Motor neuron (in vitro differentiated cells): Measurements from ENCODE around the gene SLC16A6. TPM values are rescaled to one million over a fixed set of nuclear protein-coding genes. Genes with fewer than 3 reads are reported as not detected.
"Not testable (repeated sequence)": the region's sequence is repeated elsewhere in the genome, so short reads cannot be mapped to it uniquely, and the experiment has no call there.

Source experiments
- ATAC-seq, 8 experiments: fragments of 200-7000 bp; cut with Tn5 transposase; replicated peaks in 6 of 8; 2 replicates each; pipeline ENCODE4 v1.8.0; 2021; ENCODE audit warnings: mild to moderate bottlenecking in 8 of 8, moderate library complexity in 8 of 8
- H3K27ac ChIP-seq, 2 donors: fragments of 250-450 bp; sonication (Bioruptor Pico); 2 replicates each; pipeline ENCODE4 v1.9.0; 2021; ENCODE audit warnings: antibody characterized with exemption in 2 of 2, mild to moderate bottlenecking in 2 of 2, moderate library complexity in 1 of 2
- H3K4me1 ChIP-seq, 2 donors: fragments of 250-450 bp; sonication (Bioruptor Pico); replicated peaks in 1 of 2; 2 replicates each; pipeline ENCODE4 v1.6.1; 2021; ENCODE audit warnings: antibody characterized with exemption in 2 of 2, mild to moderate bottlenecking in 2 of 2, moderate library complexity in 1 of 2
- H3K4me3 ChIP-seq, 5 donors: fragments of 250-450 bp; sonication (Bioruptor Pico); 2 replicates each; pipeline ENCODE4 v1.9.0; 2021; ENCODE audit warnings: antibody characterized with exemption in 5 of 5, mild to moderate bottlenecking in 5 of 5, moderate library complexity in 4 of 5
- WGBS, 10 experiments: fragments of 450-650 bp; shearing (Covaris generic); methylation state at CpG; one replicate each; pipeline ENCODE4 v1.0.0; 2022; 5-methylcytosine and 5-hydroxymethylcytosine counted together
- in situ Hi-C, 9 experiments: fragments of 400-800 bp; cut with MboI; loops; one replicate each; pipeline ENCODE4 v1.15.0; 2021; ENCODE audit warnings: low sequenced_read_pairs in 9 of 9, low pct_unique_long_range_greater_than_20kb in 2 of 9; ENCODE audit not compliant: unreplicated experiment in 9 of 9
- total RNA-seq, 8 experiments: library from RNA; unstranded; fragments of 300-600 nt; gene quantifications; 2 replicates each; pipeline versions ENCODE4 v1.2.3 to v1.2.4, GENCODE V29; 2022

SLC16A6 gene
- total RNA-seq, 8 experiments from 2014 or later = 4.3 to 25.6 (median 9.7) TPM

DNA sequence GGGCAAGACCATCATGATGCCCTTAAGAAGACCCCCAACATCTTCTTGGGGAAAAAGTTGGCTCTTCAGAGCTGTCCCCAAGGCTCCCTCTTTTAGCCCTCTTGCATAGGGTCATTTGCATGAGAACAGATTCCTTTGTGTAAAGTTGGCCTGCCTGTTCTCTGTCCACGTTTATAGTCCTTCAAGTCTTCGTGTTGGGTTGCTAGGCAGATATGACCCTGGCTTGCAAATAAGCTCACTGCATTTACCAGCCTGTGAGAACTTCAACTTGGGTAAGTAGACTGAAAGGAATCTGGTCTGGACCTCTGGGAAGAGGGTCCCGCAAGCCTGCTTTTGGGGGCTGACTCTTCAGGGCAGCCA is 3.2 kb upstream of the SLC16A6 start:
- Histone ChIP-seq H3K4me3 (no peak overlapping the region), H3K27ac (peak overlapping the region in 1 of 2 donors; percentile 66), H3K4me1 (peaks cover 8 to 9% of the 10 kb centered on the region in 2 donors)
- ATAC-seq = no peak
- in situ Hi-C loops = loop anchor here in 1 of 9 experiments (25.0 kb wide), 1 partner anchor 143 kb away; no protein-coding TSS in a partner anchor
- WGBS, 10 experiments = 6 to 100% (median 40%) methylated on average over 2 to 3 of the region's 3 CpGs; no CpG with 5 or more reads in 5 of the 10 experiments

DNA sequence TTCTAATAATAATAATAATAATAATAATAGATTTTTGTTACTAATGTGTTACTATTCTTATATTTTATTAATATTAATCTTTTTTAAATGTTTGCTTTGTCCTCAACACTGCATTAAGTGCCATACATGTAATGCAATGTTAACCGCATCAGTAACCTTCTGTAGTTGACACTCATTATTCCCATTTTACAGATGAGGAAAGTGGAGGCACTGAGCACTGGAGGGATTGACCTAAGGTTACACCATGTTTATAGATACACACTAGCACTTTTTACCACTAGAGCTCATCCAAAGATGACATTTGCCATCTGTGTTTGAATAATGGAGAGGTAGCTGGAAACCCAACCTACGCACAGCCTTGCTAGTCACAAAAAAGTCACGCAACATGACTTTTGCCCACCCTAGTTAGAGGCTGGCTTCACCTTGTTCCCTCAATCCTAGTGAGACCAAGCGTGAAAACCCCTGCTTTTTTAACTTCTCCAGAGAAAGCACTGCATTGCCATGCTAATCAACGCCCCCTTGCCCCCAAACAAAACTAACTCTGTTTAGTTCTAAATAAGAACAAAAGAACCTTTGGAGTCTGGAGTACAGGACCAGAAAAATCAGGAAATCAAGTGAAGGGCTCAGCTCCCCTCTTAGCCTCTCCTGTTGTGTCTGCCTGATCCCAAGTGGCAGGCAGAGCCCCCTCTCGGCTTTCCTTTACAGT is 2.7 kb upstream of the SLC16A6 start:
- Histone ChIP-seq H3K27ac (peak overlapping the region in 1 of 2 donors; percentile 66), H3K4me1 (peaks cover 13 to 14% of the 10 kb centered on the region in 2 donors), H3K4me3 (peak overlapping the region in 4 of 5 donors; percentile 61 to 84 (median 69))
- in situ Hi-C loops = loop anchor here in 1 of 9 experiments (25.0 kb wide), 1 partner anchor 144 kb away; no protein-coding TSS in a partner anchor
- no peak for ATAC-seq
- 44 to 100% (median 84%) methylated on average over 1 to 5 of the region's 6 CpGs for WGBS, 10 experiments

DNA sequence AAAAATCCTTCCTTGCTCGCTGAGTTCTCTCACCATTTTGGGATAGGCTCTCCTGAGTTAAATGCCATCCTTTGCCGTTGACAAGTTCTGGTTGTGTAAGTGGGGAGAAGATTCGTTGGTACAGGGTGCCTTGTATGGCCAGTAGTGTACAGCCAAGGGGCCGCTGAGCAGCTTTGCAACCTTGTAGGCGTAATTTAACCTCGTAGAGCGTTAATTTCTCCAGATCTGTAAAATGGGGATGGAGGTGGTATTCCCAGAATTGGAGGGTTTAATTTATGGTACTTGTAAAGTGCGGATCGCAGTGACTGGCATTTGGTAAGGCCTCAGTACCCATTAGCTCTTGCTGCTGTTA is 1.7 kb upstream of the SLC16A6 start:
- in situ Hi-C loops = loop anchor here in 1 of 9 experiments (25.0 kb wide), 1 partner anchor 145 kb away; no protein-coding TSS in a partner anchor
- peak overlapping the region; percentile 55 to 84 (median 69) for H3K4me3 ChIP-seq
- ATAC-seq = no peak
- peak overlapping the region; percentile 91 to 94 for H3K27ac ChIP-seq
- H3K4me1 ChIP-seq = peaks cover 17 to 18% of the 10 kb centered on the region in 2 donors
- 0 to 100% (median 20%) methylated on average over 1 to 9 of the region's 9 CpGs; no CpG with 5 or more reads in 1 of the 10 experiments for WGBS, 10 experiments

DNA sequence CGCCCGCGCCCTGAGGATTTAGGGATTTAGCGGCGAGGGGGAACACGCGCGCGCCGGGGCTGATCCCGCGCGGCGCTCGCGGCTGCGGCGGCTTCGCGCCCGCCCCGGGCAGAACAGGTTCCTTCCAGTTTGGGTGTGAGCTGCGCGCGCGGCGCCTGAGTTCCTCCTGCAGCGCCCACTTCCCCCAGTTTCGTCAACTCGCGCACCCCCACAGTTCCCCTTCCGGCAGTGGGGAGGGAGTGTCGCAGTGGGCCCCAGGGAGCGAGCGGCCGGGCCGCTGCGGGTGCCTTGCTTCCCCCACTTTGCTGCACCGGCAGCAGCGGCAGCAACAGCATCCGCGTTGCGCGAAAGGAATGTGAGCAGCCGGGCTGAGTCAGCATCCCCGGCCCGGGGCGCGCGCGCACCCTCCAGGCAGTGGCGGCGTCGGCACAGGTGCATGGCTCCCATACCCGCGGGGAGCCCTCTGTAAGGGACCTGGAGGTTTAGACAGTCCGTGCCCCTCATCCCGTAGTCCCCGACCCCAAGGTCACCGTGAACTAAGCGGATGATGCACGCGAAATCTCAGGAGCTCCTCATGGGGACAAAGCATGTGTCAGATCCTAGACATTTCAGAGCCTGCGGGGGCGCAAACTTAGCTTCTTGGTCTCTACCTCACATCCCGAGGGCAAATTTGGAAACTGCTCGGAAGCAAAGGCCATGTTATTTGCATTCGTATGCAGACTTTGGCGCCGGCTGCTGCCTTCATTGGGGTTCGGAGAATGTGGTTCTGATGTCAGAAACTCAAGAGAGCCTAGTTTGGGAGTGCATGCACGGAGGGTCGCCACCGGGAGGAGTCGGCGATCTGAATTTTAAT is 1.1 kb upstream of the SLC16A6 start:
- H3K4me3 ChIP-seq = peak overlapping the region; percentile 55 to 84 (median 69)
- WGBS, 10 experiments = 0 to 12% (median 3%) methylated on average over 1 to 7 of the region's 76 CpGs; no CpG with 5 or more reads in 3 of the 10 experiments
- peak; percentile 59 to 70 (median 64) for ATAC-seq
- in situ Hi-C loops = loop anchor here in 1 of 9 experiments (25.0 kb wide), 1 partner anchor 145 kb away; no protein-coding TSS in a partner anchor
- peak overlapping the region; percentile 91 to 94 for H3K27ac ChIP-seq
- peaks cover 17 to 18% of the 10 kb centered on the region in 2 donors for H3K4me1 ChIP-seq

DNA sequence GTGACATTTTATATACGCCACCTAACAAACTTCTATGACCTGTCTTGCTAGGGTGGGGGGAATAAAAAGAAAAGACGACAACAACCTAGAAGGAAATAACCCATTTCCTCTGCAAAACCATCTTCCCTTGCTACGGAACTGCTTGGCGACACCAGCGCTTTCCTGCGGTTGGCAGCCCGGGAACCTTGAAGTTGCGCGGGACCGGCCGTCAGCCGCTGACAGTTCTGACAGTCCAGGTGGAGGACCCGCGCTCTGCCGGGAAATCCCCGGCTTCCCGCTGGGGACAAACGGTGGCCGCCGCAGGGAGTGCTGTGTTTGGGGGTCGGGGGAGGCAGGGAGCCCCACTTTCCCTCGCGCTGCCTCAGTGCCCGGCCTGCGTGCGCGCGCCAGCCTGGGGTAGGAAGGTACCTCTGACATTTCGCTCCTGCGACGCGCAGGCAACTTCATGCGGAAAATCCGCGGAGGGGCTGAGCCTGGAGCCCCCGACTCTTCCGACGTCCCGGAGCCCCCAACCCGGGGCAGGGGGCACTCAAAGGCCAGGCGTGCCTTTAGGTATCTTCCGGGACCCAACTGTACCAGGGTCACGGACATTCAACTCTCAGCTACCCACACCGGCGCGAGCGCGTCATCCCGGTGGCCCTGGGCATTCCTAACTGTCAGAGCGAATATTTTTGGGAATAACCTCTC is 516 bp downstream of the SLC16A6 start:
- Histone ChIP-seq H3K27ac (peak overlapping the region; percentile 91 to 94), H3K4me1 (peaks cover 17 to 18% of the 10 kb centered on the region in 2 donors), H3K4me3 (peak overlapping the region; percentile 55 to 84 (median 69))
- WGBS, 10 experiments = 0 to 29% (median 1%) methylated on average over 2 to 14 of the region's 50 CpGs; no CpG with 5 or more reads in 2 of the 10 experiments
- ATAC-seq = no peak
- in situ Hi-C loops = loop anchor here in 1 of 9 experiments (25.0 kb wide), 1 partner anchor 147 kb away; no protein-coding TSS in a partner anchor

DNA sequence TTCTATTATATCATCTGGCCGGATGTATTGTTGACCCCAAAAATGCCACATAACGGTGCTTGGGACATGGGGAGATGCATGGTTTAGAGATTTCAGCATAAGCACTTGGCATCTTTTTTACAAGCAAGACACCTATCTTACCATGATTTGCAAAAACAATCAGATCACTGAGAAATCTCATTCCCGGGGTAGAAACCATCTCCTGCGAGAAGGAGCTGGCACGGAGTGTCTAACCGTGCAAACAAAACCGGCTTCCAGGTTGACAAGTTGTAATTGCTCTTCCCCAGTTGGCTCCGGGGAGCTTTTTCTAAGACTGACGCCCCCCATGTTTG is 1.0 kb downstream of the SLC16A6 start:
- in situ Hi-C loops = loop anchor here in 1 of 9 experiments (25.0 kb wide), 1 partner anchor 147 kb away; no protein-coding TSS in a partner anchor
- WGBS, 10 experiments = 2 to 66% (median 15%) methylated on average over 3 to 8 of the region's 9 CpGs; no CpG with 5 or more reads in 2 of the 10 experiments
- H3K4me3 ChIP-seq = peak overlapping the region; percentile 55 to 84 (median 69)
- ATAC-seq = no peak
- H3K4me1 ChIP-seq = peaks cover 17 to 18% of the 10 kb centered on the region in 2 donors
- H3K27ac ChIP-seq = no peak overlapping the region

DNA sequence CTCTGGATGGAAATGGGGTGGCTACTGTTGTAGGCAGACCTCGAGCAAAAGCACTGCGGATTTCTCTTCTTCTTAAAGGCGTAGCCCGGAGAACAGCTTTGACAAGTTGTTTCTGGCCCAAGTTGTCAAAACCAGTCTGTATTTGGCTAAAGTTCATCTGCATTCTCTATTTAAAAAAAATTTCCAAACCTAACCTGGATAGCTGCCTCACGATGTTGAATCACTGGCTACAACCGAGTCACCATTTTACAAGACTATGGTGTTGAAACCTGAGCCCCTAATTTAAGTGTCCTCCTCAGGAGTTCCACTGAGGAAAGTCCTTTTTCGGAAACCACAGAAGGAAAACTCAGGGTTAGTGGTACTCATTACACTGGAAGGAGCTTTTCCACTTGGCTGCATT is 1.5 kb downstream of the SLC16A6 start:
- in situ Hi-C loops = loop anchor here in 1 of 9 experiments (25.0 kb wide), 1 partner anchor 148 kb away; no protein-coding TSS in a partner anchor
- H3K4me3 ChIP-seq = peak overlapping the region; percentile 55 to 84 (median 69)
- ATAC-seq = no peak

DNA sequence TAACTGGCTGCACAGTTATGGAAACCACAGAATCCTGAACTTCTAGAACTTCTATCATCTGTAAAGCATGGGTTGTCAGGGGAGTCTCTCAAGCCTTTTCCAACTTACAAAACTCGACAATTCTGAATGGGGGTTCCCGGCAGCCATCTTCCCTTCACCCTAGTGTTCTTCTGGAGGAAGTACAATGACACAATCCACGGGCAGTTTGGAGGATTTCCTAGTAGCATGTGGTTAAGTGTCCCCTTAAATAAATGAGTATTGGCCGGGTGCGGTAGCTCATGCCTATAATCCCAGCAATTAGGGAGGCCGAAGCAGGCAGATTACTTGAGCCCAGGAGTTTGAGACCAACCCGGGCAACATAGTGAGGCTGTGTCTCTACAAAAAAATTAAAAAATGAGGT is 2.1 kb downstream of the SLC16A6 start:
- in situ Hi-C loops = loop anchor here in 1 of 9 experiments (25.0 kb wide), 1 partner anchor 148 kb away; no protein-coding TSS in a partner anchor
- H3K4me3 ChIP-seq = peak overlapping the region in 3 of 5 donors; percentile 55 to 84 (median 69)
- no peak for ATAC-seq
- no peak overlapping the region for H3K27ac ChIP-seq
- 83 to 100% (median 93%) methylated on average over 1 to 7 of the region's 7 CpGs; no CpG with 5 or more reads in 1 of the 10 experiments for WGBS, 10 experiments
- H3K4me1 ChIP-seq = peaks cover 14 to 17% of the 10 kb centered on the region in 2 donors

More for the DNA sequence above, 1.5 kb downstream of the SLC16A6 start:
- 17 to 94% (median 67%) methylated on average over 1 to 6 of the region's 7 CpGs; no CpG with 5 or more reads in 2 of the 10 experiments for WGBS, 10 experiments
- no peak overlapping the region for H3K27ac ChIP-seq
- peaks cover 17 to 18% of the 10 kb centered on the region in 2 donors for H3K4me1 ChIP-seq

DNA sequence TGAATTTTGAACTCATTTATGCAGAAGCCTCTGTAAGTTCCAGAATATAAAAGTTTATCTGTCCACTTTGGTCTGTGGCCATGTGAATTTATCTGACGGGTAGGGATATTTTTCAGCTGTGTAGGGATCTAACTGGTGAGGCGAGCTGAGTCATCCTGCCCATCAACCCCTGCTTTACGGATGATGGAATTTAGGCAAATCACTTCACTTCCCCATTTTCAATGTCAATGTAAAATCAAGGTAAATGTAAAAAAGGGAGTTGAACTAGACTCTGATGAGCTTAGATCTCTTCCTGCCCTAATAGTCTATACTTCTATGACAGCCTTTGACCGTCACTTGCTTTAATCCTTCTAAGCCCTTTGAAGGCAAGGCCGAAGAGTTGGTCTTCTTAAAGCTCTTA is 2.6 kb downstream of the SLC16A6 start:
- no peak for ATAC-seq
- in situ Hi-C loops = loop anchor here in 1 of 9 experiments (25.0 kb wide), 1 partner anchor 149 kb away; no protein-coding TSS in a partner anchor
- no peak overlapping the region for H3K4me3 ChIP-seq
- peaks cover 11 to 14% of the 10 kb centered on the region in 2 donors for H3K4me1 ChIP-seq
- WGBS, 10 experiments = 71 to 100% (median 91%) methylated on average over 1 to 5 of the region's 5 CpGs; no CpG with 5 or more reads in 1 of the 10 experiments
- no peak overlapping the region for H3K27ac ChIP-seq

DNA sequence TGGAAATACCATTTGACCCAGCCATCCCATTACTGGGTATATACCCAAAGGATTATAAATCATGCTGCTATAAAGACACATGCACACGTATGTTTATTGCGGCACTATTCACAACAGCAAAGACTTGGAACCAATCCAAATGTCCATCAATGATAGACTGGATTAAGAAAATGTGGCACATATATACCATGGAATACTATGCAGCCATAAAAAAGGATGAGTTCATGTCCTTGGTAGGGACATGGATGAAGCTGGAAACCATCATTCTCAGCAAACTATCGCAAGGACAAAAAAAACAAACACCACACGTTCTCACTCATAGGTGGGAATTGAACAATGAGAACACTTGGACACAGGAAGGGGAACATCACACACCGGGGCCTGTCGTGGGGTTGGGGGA is 9.0 kb downstream of the SLC16A6 start:
- H3K4me1 ChIP-seq, ATAC-seq, H3K4me3 ChIP-seq, H3K27ac ChIP-seq: not testable (repeated sequence)
- WGBS, 10 experiments = no CpG with 5 or more reads among the region's 6 CpGs
- in situ Hi-C loops = loop anchor here in 1 of 9 experiments (25.0 kb wide), 1 partner anchor 155 kb away; no protein-coding TSS in a partner anchor

DNA sequence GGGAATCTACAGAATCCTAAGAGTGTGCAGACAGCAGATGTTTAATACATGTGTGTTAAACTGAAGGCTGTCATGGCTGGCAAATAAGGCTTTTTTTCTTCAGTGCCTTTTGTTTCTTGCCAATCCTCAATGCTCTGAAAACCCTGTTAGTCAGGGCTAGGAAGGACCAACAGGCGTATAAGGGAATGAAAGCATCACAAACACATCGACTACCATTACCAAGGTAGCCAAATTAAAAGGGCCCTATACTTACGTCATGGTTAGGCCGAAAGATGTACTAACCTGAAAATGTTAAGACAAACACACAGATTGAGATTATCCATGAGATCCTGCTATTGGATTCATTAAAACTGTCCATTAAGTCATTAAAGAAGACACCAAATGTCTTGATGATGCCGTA is 13.1 kb downstream of the SLC16A6 start:
- 72 to 100% (median 92%) methylated on average over 1 to 5 of the region's 5 CpGs for WGBS, 10 experiments
- in situ Hi-C loops = loop anchor here in 1 of 9 experiments (25.0 kb wide), 1 partner anchor 159 kb away; no protein-coding TSS in a partner anchor
- no peak for ATAC-seq

DNA sequence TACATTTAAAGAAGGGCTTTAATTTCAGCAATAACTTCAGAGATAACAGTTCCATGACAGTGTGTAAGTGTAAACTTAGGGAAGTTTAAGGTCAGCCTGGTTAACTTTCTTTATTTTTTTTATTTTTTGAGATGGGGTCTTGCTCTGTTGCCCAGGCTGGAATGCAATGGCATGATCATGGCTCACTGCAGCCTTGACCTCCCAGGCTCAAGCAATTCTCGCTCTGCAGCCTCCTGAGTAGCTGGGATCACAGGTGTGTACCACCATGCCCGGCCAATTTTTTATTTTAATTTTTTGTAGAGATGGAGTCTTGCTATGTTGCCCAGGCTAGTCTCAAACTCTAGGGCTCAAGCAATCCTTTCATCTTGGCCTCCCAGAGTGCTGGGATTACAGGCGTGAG is 14.6 kb downstream of the SLC16A6 start:
- 92 to 100% (median 100%) methylated on average over 2 to 3 of the region's 3 CpGs; no CpG with 5 or more reads in 5 of the 10 experiments for WGBS, 10 experiments
- H3K27ac ChIP-seq, H3K4me1 ChIP-seq, ATAC-seq, H3K4me3 ChIP-seq: not testable (repeated sequence)
- in situ Hi-C loops = loop anchor here in 1 of 9 experiments (25.0 kb wide), 1 partner anchor 161 kb away; no protein-coding TSS in a partner anchor

More for the DNA sequence above, 13.1 kb downstream of the SLC16A6 start:
- Histone ChIP-seq H3K27ac (no peak overlapping the region), H3K4me1 (no peaks in the 10 kb centered on the region), H3K4me3 (no peak overlapping the region)
